Measurements from ENCODE around the gene FAM200C.
A peak's percentile ranks its signal among the peaks of the same experiment; 100 is the strongest.

The FAM200C gene

GRCh38 chr5:160366230-160366629, 33.6 kb downstream of the FAM200C start:
- DNase-seq, result no peak

DNA sequence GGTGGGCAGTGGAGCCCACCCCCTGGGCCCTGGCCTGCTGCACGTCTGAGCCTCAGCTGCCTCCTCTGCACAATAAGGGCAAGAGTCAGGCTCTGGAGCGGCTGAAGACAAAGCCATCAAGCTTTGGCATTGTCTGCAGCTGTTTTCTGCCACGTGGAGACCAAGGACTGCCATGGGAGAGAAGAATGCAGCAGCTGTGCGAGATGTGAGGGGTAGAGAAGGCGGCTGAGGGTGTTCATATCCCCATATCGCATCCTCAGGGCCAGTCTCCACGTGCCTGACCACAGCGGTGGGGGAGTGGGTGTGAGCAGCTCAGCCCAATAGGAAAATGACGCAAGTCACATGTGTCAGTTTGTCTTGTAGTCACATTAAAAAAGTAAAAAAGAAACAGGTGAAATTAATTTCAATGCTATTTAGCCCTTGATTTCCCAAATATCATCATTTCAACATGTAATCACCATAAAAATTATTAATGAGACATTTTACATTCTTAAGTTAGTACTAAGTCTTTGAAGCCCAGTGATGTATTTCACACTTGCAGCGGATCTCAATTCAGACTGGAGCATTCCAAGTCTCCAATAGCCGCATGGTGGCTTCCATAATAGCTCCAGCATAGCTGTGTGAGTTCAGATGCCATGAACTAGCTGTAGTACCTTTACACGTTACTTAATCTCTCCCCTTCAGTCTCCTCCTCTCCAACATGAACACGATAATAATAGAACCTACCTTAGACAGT, 36.0 kb downstream of the FAM200C start:
- DNase-seq, result no peak

- DNase-seq, result no peak
Measured at GRCh38 chr5:160363211-160363610, 36.6 kb downstream of the FAM200C start.

DNA sequence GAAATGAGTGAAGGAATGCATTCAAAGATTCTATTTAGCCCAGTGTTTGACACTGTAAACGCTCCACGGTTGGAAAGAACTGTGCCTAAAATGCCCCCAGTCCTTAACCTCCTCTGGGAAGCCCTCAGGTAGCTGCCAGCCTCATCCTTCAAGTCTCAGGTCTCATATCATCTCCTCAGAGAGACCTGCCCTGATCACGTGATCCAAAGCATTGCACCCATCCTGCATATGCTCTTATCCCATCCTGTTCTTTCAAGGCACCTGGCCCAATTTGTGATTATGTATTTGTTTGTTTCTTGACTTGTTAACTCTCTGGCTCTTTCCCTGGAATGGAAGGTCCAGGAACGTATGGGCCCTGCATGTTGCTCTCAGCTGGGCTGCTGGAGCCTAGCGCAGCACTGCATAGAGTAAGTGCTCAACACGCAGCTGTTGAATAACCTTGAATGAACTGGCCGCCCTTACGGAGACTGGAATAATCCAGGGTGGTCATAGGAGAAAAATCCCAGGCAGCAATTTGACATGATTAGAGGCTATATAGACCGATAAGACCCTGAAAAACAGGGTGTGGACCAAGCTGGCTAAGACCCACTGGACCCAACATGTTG, 38.1 kb downstream of the FAM200C start:
- no peak for DNase-seq

DNA sequence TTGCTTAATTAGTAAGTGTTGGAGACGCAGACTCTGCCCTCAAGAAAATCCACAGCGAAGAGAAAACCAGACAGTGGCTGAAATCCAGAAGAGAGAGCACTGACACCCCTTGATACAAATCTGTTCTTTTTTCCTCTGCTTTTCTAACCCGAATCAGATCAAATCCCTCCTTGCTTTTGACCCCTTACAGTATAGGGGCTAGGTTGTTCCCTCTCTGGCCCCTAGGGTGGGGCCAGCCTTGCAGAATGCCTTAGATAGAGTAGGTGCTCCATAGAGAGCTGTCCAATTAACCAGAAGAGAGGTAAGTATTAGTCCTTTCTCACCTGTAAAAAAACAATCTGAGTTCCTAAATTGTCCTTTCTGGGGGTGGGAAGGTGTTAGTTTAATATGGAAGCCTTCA, 39.5 kb downstream of the FAM200C start:
- no peak for DNase-seq

- peak; percentile 42 for DNase-seq
Measured at GRCh38 chr5:160359816-160360215, 40.0 kb downstream of the FAM200C start.

DNA sequence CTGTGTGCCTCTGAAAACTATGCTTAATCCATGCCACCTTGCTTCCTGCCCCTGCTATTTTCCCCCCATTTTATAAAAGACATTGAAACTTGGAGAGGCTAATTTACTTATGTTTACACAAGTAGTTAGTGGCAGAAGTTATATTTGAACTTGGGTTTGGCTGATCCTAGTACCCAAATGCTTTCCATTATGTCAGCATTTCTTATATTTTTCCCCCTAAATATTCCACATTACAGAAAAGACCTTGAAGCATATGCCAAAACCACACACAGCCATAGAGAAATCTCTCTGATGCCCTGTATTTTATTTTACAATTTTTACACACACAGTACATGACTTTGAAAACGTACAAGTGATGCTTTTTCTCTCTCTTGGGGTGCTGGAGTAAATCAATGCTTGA, 40.6 kb downstream of the FAM200C start:
- DNase-seq, result no peak

GRCh38 chr5:160357861-160358411, 41.9 kb downstream of the FAM200C start:
- DNase-seq, result no peak

DNA sequence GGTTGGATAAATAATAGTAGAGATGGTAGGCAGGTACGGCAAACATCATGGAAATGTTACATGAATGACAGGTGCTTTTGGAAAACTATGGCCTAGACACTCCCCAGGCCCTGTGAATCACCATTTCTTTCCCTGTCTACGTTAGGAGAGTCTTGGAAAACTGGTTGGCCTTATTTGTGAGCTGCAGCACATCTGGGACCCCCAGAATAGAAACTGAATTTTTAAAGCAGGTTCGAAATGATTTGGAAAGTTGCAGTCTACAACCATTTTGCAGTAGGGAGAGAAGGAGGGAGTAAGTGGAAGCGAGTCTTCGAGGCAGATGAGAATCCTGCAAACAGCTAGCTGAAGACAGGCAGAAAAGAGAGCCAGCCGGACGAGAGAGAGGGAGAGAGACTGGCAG, 42.5 kb downstream of the FAM200C start:
- DNase-seq, result no peak

GRCh38 chr5:160356550-160357347, 43.1 kb downstream of the FAM200C start:
- no peak for DNase-seq

DNA sequence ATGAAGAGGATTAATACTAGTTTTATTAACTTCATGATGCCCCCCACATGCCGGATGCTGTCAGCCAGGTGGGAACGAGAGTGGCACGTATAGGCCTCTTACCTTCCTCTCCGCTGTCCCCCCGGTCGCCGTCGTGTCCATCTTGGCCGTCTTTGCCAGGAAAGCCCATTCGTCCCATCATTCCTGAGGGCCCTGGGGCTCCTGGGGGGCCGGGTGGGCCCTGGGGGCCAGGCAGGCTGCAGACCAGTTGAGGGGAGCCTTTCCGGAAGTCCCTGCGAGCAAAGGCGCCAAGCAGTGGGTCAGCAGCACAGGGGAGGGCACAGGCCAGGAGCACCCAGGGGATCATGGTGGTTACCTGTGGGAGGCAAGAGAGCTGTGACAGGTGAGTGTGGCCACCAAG, 45.2 kb downstream of the FAM200C start:
- no peak for DNase-seq

DNA sequence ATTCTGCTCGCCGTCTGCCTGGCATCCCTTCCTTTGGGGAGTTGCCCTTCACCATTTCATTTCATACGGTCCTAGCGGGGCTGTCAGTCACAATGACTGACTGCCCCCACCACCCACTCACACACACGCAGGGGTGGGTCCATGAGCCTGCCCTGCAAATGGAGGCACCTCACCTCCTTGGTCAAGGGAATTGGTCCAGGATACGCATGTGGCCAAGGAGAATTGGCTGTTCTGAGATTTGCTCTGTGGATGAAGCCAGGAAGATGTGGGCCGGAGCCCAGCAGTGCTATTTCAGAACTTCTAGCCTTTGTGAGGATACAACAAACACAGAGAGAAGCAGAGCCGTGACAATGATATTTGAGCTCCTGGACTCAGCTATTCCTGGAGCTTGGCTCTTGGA, 46.5 kb downstream of the FAM200C start:
- DNase-seq, result no peak

GRCh38 chr5:160352308-160352707, 47.5 kb downstream of the FAM200C start:
- no peak for DNase-seq

- DNase-seq, result no peak
Measured at GRCh38 chr5:160349935-160350303, 49.9 kb downstream of the FAM200C start.

- no peak for DNase-seq
Measured at GRCh38 chr5:160349249-160349934, 50.5 kb downstream of the FAM200C start.

GRCh38 chr5:160348080-160348479, 51.8 kb downstream of the FAM200C start:
- no peak for DNase-seq

DNA sequence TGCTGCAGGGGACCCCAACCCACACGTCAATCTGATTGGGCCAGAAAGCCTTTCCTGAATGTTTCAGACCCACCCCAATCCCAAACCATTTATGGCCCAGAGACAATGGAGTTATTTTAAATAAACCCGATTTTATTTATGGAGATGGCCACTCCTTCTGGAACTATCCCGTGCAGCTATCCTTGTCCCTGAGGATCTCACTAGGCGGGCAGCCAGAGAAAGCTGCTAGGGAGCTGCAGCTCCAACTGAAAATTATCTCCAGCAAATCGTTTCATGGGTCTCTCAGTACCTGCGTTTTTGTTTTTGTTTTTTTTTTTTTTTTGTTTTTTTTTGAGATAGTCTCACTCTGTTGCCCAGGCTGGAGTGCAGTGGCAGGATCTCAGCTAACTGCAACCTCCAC, 52.4 kb downstream of the FAM200C start:
- DNase-seq, result no peak
